ENCODE results near the gene NYAP2. TPM values are rescaled to one million over a fixed set of nuclear protein-coding genes. Genes with fewer than 3 reads are reported as not detected.

NYAP2 gene
- total RNA-seq, 4 donors from 2014 or later: not detected

DNA sequence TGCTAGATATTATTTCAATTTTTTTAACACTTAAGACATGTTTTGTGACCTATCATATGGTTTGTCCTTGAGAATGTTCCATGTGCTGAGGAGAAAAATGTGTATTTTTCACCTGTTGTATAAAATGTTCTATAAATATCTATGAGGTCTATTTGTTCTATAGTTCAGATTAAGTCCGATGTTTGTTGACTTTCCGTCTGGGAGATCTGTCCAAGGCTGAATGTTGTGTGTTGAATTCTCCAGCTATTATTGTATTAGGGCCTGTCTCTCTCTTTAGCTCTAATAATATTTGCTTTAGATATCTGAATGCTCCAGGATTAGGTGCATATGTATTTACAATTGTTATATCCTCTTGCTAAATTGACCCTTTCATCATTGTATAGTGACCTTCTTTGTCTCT lies 144.1 kb downstream of the NYAP2 start:
- H3K9me3 ChIP-seq: no peaks in the 10 kb centered on the region
- H3K4me1 ChIP-seq: no peaks in the 10 kb centered on the region
- no peak overlapping the region for H3K27ac ChIP-seq
- TF ChIP-seq POLR2A (IDR thresholded peaks at IDR 0.05): no peak
- TF ChIP-seq, protein P1, sequence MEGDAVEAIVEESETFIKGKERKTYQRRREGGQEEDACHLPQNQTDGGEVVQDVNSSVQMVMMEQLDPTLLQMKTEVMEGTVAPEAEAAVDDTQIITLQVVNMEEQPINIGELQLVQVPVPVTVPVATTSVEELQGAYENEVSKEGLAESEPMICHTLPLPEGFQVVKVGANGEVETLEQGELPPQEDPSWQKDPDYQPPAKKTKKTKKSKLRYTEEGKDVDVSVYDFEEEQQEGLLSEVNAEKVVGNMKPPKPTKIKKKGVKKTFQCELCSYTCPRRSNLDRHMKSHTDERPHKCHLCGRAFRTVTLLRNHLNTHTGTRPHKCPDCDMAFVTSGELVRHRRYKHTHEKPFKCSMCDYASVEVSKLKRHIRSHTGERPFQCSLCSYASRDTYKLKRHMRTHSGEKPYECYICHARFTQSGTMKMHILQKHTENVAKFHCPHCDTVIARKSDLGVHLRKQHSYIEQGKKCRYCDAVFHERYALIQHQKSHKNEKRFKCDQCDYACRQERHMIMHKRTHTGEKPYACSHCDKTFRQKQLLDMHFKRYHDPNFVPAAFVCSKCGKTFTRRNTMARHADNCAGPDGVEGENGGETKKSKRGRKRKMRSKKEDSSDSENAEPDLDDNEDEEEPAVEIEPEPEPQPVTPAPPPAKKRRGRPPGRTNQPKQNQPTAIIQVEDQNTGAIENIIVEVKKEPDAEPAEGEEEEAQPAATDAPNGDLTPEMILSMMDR (IDR thresholded peaks at IDR 0.05): no peak
- no peaks in the 10 kb centered on the region for H3K27me3 ChIP-seq
- H3K36me3 ChIP-seq: no peaks in the 10 kb centered on the region
- DNase-seq: no peak
- H3K4me3 ChIP-seq: no peak overlapping the region

DNA sequence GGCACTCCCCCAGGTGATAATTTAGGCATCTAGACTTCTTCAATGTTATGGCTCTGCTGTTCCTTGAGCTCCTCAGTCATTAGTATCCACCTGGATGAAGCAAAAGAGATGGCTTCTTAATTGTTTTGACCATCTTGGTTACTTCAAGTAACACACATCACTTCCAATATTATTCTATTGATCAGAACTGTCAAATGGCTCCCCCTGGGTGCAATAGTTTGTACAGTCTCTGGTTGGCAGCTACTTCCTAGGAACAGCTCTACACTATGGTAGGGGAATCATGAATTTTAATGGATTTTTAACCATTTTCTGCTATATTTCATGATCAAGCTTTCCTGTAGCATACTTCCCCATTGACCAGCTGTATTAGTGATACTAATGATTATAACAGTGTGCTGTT lies 157.0 kb downstream of the NYAP2 start:
- H3K27ac ChIP-seq: no peak overlapping the region
- no peaks in the 10 kb centered on the region for H3K9me3 ChIP-seq
- H3K27me3 ChIP-seq: no peaks in the 10 kb centered on the region
- TF ChIP-seq, protein P1 (IDR thresholded peaks at IDR 0.05): peak in 1 of 6 experiments; percentile 19
- TF ChIP-seq POLR2A (IDR thresholded peaks at IDR 0.05): no peak
- no peak overlapping the region for H3K4me3 ChIP-seq
- H3K4me1 ChIP-seq: no peaks in the 10 kb centered on the region
- no peak for DNase-seq
- no peaks in the 10 kb centered on the region for H3K36me3 ChIP-seq

DNA sequence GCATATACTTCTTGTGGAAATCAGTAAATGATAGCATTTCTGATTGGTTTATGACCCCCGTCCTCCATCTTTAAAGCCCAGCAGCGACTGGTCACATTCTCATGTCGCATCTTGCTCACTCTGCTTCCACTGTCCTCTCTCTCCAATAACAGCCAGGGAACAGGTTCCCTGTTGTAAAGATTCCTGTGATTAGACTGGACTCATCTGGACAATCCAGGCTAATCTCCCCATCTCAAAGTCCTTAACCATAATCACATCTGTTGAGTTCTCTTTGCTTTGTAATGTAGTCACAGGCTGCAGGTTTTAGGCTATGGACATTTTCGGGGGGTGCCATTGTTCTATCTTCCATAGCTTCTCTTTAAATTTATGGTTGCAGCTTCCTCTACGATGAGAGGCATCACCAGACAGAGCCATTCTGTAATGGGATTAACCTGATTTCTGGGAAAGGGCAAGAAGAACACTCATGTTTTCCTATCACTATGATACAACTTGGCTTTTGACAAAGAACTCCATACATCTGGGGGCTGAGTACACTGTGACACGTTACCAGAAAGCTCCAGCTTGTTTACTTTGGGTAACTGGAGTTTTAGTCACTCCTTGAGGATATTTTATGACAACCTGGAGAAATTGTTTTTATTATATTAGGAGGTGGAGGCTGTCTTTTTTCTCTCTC lies 159.0 kb downstream of the NYAP2 start:
- DNase-seq: no peak
- TF ChIP-seq, protein P1 (IDR thresholded peaks at IDR 0.05): no peak
- no peak for TF ChIP-seq POLR2A (IDR thresholded peaks at IDR 0.05)
- no peak overlapping the region for H3K4me3 ChIP-seq
- H3K9me3 ChIP-seq: no peaks in the 10 kb centered on the region
- H3K27ac ChIP-seq: no peak overlapping the region
- no peaks in the 10 kb centered on the region for H3K36me3 ChIP-seq
- H3K4me1 ChIP-seq: no peaks in the 10 kb centered on the region
- H3K27me3 ChIP-seq: no peaks in the 10 kb centered on the region

DNA sequence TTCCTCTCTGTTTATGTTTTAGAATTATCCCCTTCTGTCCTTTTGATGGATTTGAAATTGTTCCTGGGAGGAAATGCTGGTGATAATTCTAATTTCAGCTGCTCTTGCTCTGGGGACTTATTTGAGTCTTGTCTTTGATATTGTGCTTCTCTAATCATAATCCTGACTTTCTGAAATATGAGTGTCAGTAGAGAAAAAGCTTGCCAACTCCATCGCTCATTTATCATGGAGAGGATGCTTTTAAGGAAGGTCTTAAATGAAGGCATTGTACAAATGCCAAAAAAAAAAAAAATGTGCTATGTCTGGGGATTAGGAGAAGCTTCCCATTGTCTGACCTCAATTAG lies 159.5 kb downstream of the NYAP2 start:
- no peaks in the 10 kb centered on the region for H3K27me3 ChIP-seq
- no peak for DNase-seq
- H3K4me3 ChIP-seq: no peak overlapping the region
- no peak overlapping the region for H3K27ac ChIP-seq
- TF ChIP-seq, protein P1 (IDR thresholded peaks at IDR 0.05): no peak
- no peak for TF ChIP-seq POLR2A (IDR thresholded peaks at IDR 0.05)
- H3K36me3 ChIP-seq: no peaks in the 10 kb centered on the region
- H3K9me3 ChIP-seq: no peaks in the 10 kb centered on the region
- H3K4me1 ChIP-seq: no peaks in the 10 kb centered on the region

DNA sequence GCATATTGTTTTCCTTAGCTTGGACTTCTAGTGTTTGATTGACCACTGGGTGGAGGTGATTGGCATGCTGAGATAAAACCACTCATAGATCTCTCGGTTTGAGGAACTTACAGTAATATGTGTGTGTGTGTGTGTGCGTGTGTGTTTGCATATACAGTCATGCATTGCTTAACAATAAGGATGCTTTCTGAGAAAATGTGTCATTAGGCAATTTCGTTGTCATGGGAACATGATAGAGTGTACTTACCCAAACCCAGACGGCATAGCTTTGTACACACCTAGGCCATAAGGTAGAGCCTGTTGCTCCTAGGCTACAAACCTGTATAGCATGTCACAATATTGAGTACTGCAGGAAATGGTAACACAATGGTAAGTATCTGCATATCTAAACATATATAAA lies 167.3 kb downstream of the NYAP2 start:
- Histone ChIP-seq H3K27ac (no peak overlapping the region), H3K36me3 (no peaks in the 10 kb centered on the region), H3K4me3 (no peak overlapping the region), H3K27me3 (no peaks in the 10 kb centered on the region), H3K4me1 (no peaks in the 10 kb centered on the region), H3K9me3 (no peaks in the 10 kb centered on the region)
- TF ChIP-seq POLR2A (IDR thresholded peaks at IDR 0.05): no peak
- TF ChIP-seq, protein P1 (IDR thresholded peaks at IDR 0.05): no peak
- no peak for DNase-seq

DNA sequence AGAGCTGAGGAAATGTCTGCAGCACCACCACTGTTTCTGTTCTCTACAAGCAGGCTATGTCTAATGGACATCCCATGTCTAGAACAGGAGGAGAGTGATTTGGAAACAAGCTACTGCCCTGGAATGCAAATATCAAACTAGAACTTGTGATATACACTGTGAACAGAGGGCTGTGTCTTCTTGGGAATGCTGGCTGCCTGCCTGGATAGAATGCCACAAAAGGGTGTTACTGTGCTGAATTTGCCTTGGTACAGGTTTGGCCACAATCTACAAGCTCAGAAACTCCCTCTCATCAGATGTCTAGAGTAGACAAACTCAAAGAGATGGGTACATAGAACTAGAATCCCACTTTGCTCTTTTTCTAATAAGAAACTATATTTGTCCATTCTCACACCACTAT lies 170.5 kb downstream of the NYAP2 start:
- Histone ChIP-seq H3K27me3 (no peaks in the 10 kb centered on the region), H3K27ac (no peak overlapping the region), H3K9me3 (no peaks in the 10 kb centered on the region), H3K4me3 (no peak overlapping the region), H3K36me3 (no peaks in the 10 kb centered on the region), H3K4me1 (no peaks in the 10 kb centered on the region)
- no peak for TF ChIP-seq POLR2A (IDR thresholded peaks at IDR 0.05)
- TF ChIP-seq, protein P1 (IDR thresholded peaks at IDR 0.05): no peak
- no peak for DNase-seq

Measured in Peyer's patch (tissue), 4 donors.